ENCODE results near the gene LMOD3.

DNA sequence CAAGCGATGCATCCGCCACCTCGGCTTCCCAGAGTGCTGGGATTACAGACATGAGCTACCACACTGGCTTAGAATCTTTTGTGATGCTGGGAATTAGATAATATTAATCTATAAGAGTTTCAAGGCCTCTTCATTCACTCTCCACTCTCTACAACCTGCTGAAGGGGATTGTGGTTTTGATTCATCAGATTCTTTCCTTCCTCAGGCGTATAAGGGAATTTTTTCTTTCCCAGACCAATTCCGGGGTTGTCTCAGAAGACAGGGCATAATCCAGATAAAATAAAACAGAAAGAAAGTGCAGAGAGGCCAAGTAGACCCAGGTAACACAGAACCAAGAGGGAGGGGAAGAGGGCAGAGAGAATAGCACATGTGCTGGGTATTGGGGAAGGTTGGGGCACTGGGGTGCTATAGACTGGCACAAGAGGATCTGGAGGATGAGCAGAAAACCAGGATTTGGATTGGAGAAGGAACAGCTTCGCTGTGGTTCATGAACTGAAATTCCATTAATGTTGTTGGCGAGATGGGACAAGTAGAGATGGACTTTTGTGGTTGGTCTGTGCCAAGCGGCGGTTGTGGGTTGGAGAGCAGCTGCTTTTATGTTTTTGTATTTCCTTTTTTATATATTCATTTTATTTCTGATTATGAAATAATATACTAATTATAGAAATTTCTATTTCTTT is 24.8 kb downstream of the LMOD3 start:
- TF ChIP-seq, protein P1, sequence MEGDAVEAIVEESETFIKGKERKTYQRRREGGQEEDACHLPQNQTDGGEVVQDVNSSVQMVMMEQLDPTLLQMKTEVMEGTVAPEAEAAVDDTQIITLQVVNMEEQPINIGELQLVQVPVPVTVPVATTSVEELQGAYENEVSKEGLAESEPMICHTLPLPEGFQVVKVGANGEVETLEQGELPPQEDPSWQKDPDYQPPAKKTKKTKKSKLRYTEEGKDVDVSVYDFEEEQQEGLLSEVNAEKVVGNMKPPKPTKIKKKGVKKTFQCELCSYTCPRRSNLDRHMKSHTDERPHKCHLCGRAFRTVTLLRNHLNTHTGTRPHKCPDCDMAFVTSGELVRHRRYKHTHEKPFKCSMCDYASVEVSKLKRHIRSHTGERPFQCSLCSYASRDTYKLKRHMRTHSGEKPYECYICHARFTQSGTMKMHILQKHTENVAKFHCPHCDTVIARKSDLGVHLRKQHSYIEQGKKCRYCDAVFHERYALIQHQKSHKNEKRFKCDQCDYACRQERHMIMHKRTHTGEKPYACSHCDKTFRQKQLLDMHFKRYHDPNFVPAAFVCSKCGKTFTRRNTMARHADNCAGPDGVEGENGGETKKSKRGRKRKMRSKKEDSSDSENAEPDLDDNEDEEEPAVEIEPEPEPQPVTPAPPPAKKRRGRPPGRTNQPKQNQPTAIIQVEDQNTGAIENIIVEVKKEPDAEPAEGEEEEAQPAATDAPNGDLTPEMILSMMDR (IDR thresholded peaks at IDR 0.05; ENCODE audit: insufficient read depth, low read length), result no peak
- TF ChIP-seq SPI1 (IDR thresholded peaks at IDR 0.05; ENCODE audit: borderline replicate concordance, low read depth) (no peak), POLR2AphosphoS5 (IDR thresholded peaks at IDR 0.05; ENCODE audit: low read depth) (no peak), GABPA (IDR thresholded peaks at IDR 0.05; ENCODE audit: low read depth) (no peak)
- TF ChIP-seq, protein P2, sequence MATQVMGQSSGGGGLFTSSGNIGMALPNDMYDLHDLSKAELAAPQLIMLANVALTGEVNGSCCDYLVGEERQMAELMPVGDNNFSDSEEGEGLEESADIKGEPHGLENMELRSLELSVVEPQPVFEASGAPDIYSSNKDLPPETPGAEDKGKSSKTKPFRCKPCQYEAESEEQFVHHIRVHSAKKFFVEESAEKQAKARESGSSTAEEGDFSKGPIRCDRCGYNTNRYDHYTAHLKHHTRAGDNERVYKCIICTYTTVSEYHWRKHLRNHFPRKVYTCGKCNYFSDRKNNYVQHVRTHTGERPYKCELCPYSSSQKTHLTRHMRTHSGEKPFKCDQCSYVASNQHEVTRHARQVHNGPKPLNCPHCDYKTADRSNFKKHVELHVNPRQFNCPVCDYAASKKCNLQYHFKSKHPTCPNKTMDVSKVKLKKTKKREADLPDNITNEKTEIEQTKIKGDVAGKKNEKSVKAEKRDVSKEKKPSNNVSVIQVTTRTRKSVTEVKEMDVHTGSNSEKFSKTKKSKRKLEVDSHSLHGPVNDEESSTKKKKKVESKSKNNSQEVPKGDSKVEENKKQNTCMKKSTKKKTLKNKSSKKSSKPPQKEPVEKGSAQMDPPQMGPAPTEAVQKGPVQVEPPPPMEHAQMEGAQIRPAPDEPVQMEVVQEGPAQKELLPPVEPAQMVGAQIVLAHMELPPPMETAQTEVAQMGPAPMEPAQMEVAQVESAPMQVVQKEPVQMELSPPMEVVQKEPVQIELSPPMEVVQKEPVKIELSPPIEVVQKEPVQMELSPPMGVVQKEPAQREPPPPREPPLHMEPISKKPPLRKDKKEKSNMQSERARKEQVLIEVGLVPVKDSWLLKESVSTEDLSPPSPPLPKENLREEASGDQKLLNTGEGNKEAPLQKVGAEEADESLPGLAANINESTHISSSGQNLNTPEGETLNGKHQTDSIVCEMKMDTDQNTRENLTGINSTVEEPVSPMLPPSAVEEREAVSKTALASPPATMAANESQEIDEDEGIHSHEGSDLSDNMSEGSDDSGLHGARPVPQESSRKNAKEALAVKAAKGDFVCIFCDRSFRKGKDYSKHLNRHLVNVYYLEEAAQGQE (IDR thresholded peaks at IDR 0.05; ENCODE audit: insufficient replicate concordance, low read depth), result no peak
